Lung (tissue), 12 donors: ENCODE results near the gene KCNMA1. TPM values are rescaled to one million over a fixed set of nuclear protein-coding genes. Genes with fewer than 3 reads are reported as not detected.
A peak's percentile ranks its signal among the peaks of the same experiment; 100 is the strongest.

ENCODE experiments used
- ATAC-seq: fragments of 200-7000 bp; cut with Tn5 transposase; one replicate; pipeline ENCODE4 v1.9.1; 2020; ENCODE audit warnings: moderate number of reproducible peaks; ENCODE audit not compliant: insufficient read depth, low FRiP score
- DNase-seq, 3 donors: peaks; one replicate each; pipeline ENCODE4 v3.0.0-alpha.2; 2013 to 2017
- H3K27ac ChIP-seq, 2 donors: one replicate each; pipeline ENCODE4 v1.5.1; 2013; ENCODE audit warnings: mild to moderate bottlenecking in 2 of 2, moderate library complexity in 2 of 2, control low read depth in 1 of 2, inconsistent platforms in 1 of 2, low read depth in 1 of 2, low read length in 1 of 2
- H3K27me3 ChIP-seq, 3 donors: one replicate each; pipeline ENCODE4 v1.5.1; 2013; ENCODE audit warnings: low read length in 2 of 3; ENCODE audit not compliant: control insufficient read depth in 3 of 3, insufficient read depth in 3 of 3
- H3K36me3 ChIP-seq, 4 donors: one replicate each; pipeline ENCODE4 v1.5.1; 2013; ENCODE audit warnings: low read length in 4 of 4, mild to moderate bottlenecking in 1 of 4, moderate library complexity in 1 of 4; ENCODE audit not compliant: control insufficient read depth in 4 of 4, insufficient read depth in 4 of 4
- H3K4me1 ChIP-seq, 5 donors: one replicate each; pipeline ENCODE4 v1.5.1; 2013; ENCODE audit warnings: low read length in 5 of 5, mild to moderate bottlenecking in 2 of 5, moderate library complexity in 1 of 5; ENCODE audit not compliant: control insufficient read depth in 5 of 5, insufficient read depth in 5 of 5
- H3K4me3 ChIP-seq: one replicate; pipeline ENCODE4 v1.5.1; 2013; ENCODE audit warnings: mild to moderate bottlenecking, control low read depth, moderate library complexity
- H3K9ac ChIP-seq, 2 donors: one replicate each; pipeline ENCODE4 v1.5.1; 2013; ENCODE audit warnings: low read length in 2 of 2, control low read depth in 1 of 2; ENCODE audit not compliant: insufficient read depth in 1 of 2
- H3K9me3 ChIP-seq, 4 donors: one replicate each; pipeline ENCODE4 v1.5.1; 2013; ENCODE audit warnings: low read length in 3 of 4, mild to moderate bottlenecking in 1 of 4, moderate library complexity in 1 of 4; ENCODE audit not compliant: control insufficient read depth in 4 of 4, insufficient read depth in 3 of 4
- WGBS, 2 donors: extraction: QIAGEN DNeasy Blood & Tissue Kit; methylation state at CpG; one replicate each; pipeline ENCODE4 v1.1.7; 2013; 5-methylcytosine and 5-hydroxymethylcytosine counted together
- polyA plus RNA-seq, 2 donors: library from polyadenylated mRNA; stranded (reverse); fragments of 200-250 nt; gene quantifications; one replicate each; pipeline ENCODE4 v1.2.1, GENCODE V29; 2013
- total RNA-seq, 2 donors: library from RNA; depleted of rRNA in 1 of 2; stranded (reverse); fragments of >200 nt in 1 of 2; gene quantifications; one replicate each; pipeline ENCODE4 v1.2.1, GENCODE V29; 2014 to 2021
- TF ChIP-seq, protein P1 (sequence below): IDR thresholded peaks from 2 replicates; pipeline ENCODE4 v1.5.1; 2012; ENCODE audit warnings: mild to moderate bottlenecking; ENCODE audit errors: control extremely low read depth, extremely low read depth
- donor health status: control.
- donor health status: control.
- donor health status: Bipolar disorder and iron deficiency.
- donor health status: healthy.
- donor health status: DM: yes; HTN: yes; CAD: no.

KCNMA1 gene
- total and polyA plus RNA-seq, 4 donors: 3.8 to 13.0 (median 5.5) TPM

DNA sequence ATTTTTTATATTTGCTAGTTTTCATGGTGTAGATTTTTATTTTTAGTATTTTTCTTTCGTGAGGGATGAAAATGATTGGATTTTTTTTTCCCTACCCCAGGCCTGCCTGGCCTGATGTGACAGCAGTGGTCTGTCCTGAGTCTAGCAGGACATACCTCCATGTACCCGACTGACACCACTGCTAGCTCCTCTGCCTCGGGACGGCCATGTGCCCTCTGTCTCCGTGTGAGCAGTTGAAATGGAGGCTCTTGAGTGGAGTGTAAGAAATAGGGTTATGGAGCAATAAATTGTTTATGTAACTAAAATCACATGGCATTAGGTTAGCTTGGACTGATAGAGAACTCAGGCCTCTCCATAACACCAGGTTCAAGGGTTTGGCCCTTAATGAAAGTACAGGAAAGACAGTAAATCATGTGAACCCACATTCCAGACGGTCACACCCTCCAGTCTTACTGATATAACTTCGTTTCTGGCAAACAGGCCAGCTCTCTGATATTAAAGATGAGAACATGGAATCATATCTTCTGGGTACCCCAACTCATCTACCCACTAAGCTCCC is 734.1 kb downstream of the KCNMA1 start:
- H3K4me3 ChIP-seq: no peak overlapping the region
- DNase-seq: no peak
- WGBS, 2 donors: 63 to 74% methylated on average over 7 of the region's 7 CpGs
- H3K9me3 ChIP-seq: peaks cover 0 to 3% (median 0%) of the 10 kb centered on the region in 4 donors
- H3K27me3 ChIP-seq: peaks cover 0 to 3% (median 0%) of the 10 kb centered on the region in 3 donors
- no peaks in the 10 kb centered on the region for H3K36me3 ChIP-seq
- H3K27ac ChIP-seq: no peak overlapping the region
- TF ChIP-seq, protein P1, sequence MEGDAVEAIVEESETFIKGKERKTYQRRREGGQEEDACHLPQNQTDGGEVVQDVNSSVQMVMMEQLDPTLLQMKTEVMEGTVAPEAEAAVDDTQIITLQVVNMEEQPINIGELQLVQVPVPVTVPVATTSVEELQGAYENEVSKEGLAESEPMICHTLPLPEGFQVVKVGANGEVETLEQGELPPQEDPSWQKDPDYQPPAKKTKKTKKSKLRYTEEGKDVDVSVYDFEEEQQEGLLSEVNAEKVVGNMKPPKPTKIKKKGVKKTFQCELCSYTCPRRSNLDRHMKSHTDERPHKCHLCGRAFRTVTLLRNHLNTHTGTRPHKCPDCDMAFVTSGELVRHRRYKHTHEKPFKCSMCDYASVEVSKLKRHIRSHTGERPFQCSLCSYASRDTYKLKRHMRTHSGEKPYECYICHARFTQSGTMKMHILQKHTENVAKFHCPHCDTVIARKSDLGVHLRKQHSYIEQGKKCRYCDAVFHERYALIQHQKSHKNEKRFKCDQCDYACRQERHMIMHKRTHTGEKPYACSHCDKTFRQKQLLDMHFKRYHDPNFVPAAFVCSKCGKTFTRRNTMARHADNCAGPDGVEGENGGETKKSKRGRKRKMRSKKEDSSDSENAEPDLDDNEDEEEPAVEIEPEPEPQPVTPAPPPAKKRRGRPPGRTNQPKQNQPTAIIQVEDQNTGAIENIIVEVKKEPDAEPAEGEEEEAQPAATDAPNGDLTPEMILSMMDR: no peak
- H3K4me1 ChIP-seq: peaks cover 0 to 1% (median 0%) of the 10 kb centered on the region in 5 donors
- no peak for ATAC-seq
- H3K9ac ChIP-seq: no peak overlapping the region

DNA sequence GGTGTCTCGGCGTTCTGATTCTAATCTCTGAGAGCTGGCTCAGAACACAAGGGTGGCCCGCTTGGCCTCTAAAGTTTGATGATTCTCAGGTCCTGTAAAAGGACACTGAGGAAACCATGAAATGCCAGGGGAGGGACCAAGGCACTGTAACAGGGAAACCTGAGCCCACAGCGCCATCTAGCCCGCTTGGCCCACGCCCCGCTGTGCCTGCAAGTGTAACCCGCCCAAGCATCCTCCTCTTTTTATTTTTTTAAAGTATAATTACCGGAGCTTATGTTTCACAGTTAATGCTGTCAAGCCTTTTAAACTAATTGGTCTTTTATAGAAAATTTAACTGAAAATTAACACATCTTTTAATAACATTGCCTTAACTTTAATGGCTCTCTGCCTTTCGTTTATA is 734.7 kb downstream of the KCNMA1 start:
- Histone ChIP-seq H3K4me3 (no peak overlapping the region), H3K9ac (no peak overlapping the region), H3K27me3 (peaks cover 0 to 3% (median 0%) of the 10 kb centered on the region in 3 donors), H3K4me1 (peaks cover 0 to 1% (median 0%) of the 10 kb centered on the region in 5 donors), H3K9me3 (peaks cover 0 to 3% (median 0%) of the 10 kb centered on the region in 4 donors), H3K36me3 (no peaks in the 10 kb centered on the region), H3K27ac (no peak overlapping the region)
- TF ChIP-seq, protein P1: no peak
- WGBS, 2 donors: 69 to 85% methylated on average over 10 of the region's 10 CpGs
- no peak for ATAC-seq
- peak; percentile 48 to 61 (median 49) for DNase-seq

DNA sequence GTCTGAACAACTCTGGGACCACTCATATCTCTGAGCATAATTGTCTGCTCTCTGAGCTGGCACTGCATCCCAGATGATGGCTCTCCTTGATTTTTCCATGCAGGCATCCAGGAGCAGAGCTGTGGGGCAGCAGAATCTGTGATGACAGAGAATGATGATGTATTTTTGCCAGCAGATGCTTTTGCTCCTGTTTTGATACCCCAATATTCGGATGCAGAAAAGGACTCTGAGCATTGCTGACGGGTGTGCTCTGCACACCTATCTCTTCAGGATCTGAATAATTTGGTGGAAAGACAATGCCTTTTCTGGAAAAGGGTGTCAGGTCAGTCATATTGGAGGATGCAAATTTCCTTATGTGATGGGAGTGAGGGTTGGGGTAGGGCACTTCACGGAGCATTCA is 735.9 kb downstream of the KCNMA1 start:
- no peak for DNase-seq
- 94 to 95% methylated on average over 3 of the region's 3 CpGs for WGBS, 2 donors
- TF ChIP-seq, protein P1: no peak

DNA sequence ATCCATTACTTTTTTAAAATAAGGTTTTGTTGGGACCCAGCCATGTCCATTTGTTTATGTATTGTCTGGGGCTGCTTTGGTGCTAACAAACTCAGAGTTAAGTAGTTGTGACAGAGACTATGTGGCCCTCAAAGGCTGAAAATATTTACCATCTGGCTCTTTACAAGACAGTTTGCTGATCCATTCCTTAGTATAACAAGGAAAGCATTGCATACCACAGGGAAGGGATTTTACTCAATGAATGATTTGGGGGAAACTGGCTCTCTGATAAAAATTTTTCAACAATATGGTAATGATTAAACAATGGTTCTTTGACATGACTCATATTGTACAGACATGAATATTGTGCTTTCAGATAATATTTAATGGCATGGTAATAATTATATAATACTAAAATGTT is 738.1 kb downstream of the KCNMA1 start:
- no peak overlapping the region for H3K9ac ChIP-seq
- no peak overlapping the region for H3K27ac ChIP-seq
- DNase-seq (no peak), ATAC-seq (no peak)
- H3K36me3 ChIP-seq: no peaks in the 10 kb centered on the region
- no peak overlapping the region for H3K4me3 ChIP-seq
- H3K4me1 ChIP-seq: peaks cover 0 to 1% (median 0%) of the 10 kb centered on the region in 5 donors
- peaks cover 0 to 2% (median 0%) of the 10 kb centered on the region in 4 donors for H3K9me3 ChIP-seq
- peaks cover 0 to 3% (median 0%) of the 10 kb centered on the region in 3 donors for H3K27me3 ChIP-seq
- TF ChIP-seq, protein P1: no peak

More for the DNA sequence above, 735.9 kb downstream of the KCNMA1 start:
- no peak overlapping the region for H3K4me3 ChIP-seq
- ATAC-seq: no peak
- H3K27me3 ChIP-seq: peaks cover 0 to 3% (median 0%) of the 10 kb centered on the region in 3 donors
- no peak overlapping the region for H3K9ac ChIP-seq
- H3K9me3 ChIP-seq: peaks cover 0 to 3% (median 0%) of the 10 kb centered on the region in 4 donors
- H3K27ac ChIP-seq: no peak overlapping the region
- peaks cover 0 to 1% (median 0%) of the 10 kb centered on the region in 5 donors for H3K4me1 ChIP-seq
- H3K36me3 ChIP-seq: no peaks in the 10 kb centered on the region
